B cell (primary cell): ENCODE measurements around the gene EMP1.

ENCODE experiments used
- EZH2 ChIP-seq: IDR thresholded peaks from 2 replicates; pipeline ENCODE4 v1.6.1; 2012; ENCODE audit warnings: borderline replicate concordance, low read depth, mild to moderate bottlenecking, moderate library complexity, low read length; ENCODE audit not compliant: insufficient read depth, poor library complexity, severe bottlenecking
- TF ChIP-seq, protein P1 (sequence below): fragments of 200-600 bp; IDR thresholded peaks from one replicate; pipeline ENCODE4 v1.8.0; 2022; ENCODE audit warnings: antibody characterized with exemption, mild to moderate bottlenecking

DNA sequence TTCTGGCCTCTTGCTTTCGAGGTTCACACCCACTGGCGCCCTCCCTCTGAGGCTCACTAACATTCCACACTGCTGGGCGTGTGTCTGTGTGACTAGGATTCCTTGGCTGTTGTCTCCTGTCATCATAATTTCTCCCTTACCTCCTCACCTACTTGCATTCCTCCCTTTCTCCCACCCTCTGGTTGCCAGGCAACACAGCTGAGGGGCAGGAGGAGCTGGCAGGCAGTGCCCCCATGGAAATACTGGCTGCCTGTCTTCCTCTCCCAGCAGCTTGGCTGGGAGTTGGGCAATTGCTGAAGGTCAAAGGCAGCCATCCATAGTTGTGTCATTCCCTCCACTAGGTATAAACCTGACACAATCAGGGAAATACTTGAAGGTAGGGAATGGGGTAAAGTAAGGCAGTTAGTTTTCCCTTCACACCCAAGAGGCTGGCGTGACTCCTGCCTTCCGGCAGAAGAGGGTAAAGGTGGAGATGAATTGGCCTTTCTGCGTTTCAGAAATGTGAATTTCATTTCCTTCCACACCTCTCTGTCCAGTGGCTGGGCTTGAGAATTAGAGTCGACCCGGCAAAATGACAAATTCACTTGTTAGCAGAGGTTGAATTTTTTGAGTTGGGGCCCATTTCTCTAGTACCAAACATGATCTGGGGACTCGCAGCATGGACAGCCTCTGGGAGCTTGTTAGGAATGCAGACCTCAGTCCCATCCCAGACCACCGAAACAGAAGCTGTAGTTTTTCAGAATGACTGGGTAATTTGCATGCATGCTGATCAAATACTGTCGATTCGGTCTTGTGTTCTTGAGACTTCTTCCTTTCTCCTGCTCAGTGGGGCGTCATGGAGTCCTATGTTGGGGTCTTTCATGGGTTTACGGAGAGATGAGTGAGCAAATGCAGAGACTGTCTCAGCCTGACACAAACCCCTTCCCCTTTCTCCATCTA is 24.3 kb upstream of the EMP1 start:
- TF ChIP-seq, protein P1, sequence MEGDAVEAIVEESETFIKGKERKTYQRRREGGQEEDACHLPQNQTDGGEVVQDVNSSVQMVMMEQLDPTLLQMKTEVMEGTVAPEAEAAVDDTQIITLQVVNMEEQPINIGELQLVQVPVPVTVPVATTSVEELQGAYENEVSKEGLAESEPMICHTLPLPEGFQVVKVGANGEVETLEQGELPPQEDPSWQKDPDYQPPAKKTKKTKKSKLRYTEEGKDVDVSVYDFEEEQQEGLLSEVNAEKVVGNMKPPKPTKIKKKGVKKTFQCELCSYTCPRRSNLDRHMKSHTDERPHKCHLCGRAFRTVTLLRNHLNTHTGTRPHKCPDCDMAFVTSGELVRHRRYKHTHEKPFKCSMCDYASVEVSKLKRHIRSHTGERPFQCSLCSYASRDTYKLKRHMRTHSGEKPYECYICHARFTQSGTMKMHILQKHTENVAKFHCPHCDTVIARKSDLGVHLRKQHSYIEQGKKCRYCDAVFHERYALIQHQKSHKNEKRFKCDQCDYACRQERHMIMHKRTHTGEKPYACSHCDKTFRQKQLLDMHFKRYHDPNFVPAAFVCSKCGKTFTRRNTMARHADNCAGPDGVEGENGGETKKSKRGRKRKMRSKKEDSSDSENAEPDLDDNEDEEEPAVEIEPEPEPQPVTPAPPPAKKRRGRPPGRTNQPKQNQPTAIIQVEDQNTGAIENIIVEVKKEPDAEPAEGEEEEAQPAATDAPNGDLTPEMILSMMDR = no peak
- TF ChIP-seq EZH2 = no peak
